Mesothelial cell of epicardium (in vitro differentiated cells): ENCODE measurements around the gene USP28. TPM values are rescaled to one million over a fixed set of nuclear protein-coding genes. Genes with fewer than 3 reads are reported as not detected.

Source experiments
- DNase-seq, 2 experiments: peaks; one replicate each; pipeline ENCODE4 v3.0.0; 2021; ENCODE audit warnings: low spot score in 2 of 2; ENCODE audit not compliant: unreplicated experiment in 2 of 2
- H3K27ac Mint-ChIP-seq: 2 replicates; pipeline ENCODE4 v1.8.0; 2021; ENCODE audit warnings: mixed read lengths
- H3K27me3 Mint-ChIP-seq: 2 replicates; pipeline ENCODE4 v1.8.0; 2021; ENCODE audit warnings: low read depth, mixed read lengths
- H3K36me3 Mint-ChIP-seq: 2 replicates; pipeline ENCODE4 v1.8.0; 2021; ENCODE audit warnings: mixed read lengths
- H3K4me1 Mint-ChIP-seq: 2 replicates; pipeline ENCODE4 v1.8.0; 2021; ENCODE audit warnings: mixed read lengths
- H3K4me3 Mint-ChIP-seq: 2 replicates; pipeline ENCODE4 v1.8.0; 2021; ENCODE audit warnings: mild to moderate bottlenecking, moderate library complexity, mixed read lengths
- H3K9me3 Mint-ChIP-seq: 2 replicates; pipeline ENCODE4 v1.8.0; 2021; ENCODE audit warnings: mixed read lengths
- CTCF ChIP-seq: fragments of 200-600 bp; sonication (generic); IDR thresholded peaks from one replicate; pipeline ENCODE4 v1.5.0; 2021; ENCODE audit warnings: antibody characterized with exemption; ENCODE audit not compliant: unreplicated experiment
- total RNA-seq: library from RNA; stranded (reverse); gene quantifications from 3 replicates; pipeline ENCODE4 v1.2.1, GENCODE V29; 2021

USP28 gene
- total RNA-seq, 1 donor from 2014 or later = 42.3 TPM

GRCh38 chr11:113781682-113782081 lies 93.7 kb downstream of the USP28 start:
- no peak for TF ChIP-seq CTCF
- no peak for DNase-seq
- H3K9me3 Mint-ChIP-seq = no peaks in the 10 kb centered on the region
- peaks cover 8% of the 10 kb centered on the region for H3K4me1 Mint-ChIP-seq
- H3K4me3 Mint-ChIP-seq = no peak overlapping the region
- H3K27ac Mint-ChIP-seq = no peak overlapping the region
- H3K36me3 Mint-ChIP-seq = no peaks in the 10 kb centered on the region
- H3K27me3 Mint-ChIP-seq = peaks cover 49% of the 10 kb centered on the region

- no peaks in the 10 kb centered on the region for H3K36me3 Mint-ChIP-seq
- no peak within 1 kb of the TSS for H3K27ac Mint-ChIP-seq
- H3K4me1 Mint-ChIP-seq = peaks cover 8% of the 10 kb centered on the region
- no peak within 1 kb of the TSS for H3K4me3 Mint-ChIP-seq
- DNase-seq = no peak
- H3K27me3 Mint-ChIP-seq = peaks cover 56% of the 10 kb centered on the region
- H3K9me3 Mint-ChIP-seq = no peaks in the 10 kb centered on the region
- TF ChIP-seq CTCF = no peak
Observed at GRCh38 chr11:113779496-113779895, 95.9 kb downstream of the USP28 start, which contains the start of gene CLDN25. Gene CLDN25, plus strand, starts transcription at chr11:113779796. Its CDS starts 0 bp downstream, at chr11:113779796.

- Mint-ChIP-seq H3K36me3 (no peaks in the 10 kb centered on the region), H3K27me3 (peaks cover 49% of the 10 kb centered on the region), H3K4me1 (peaks cover 10% of the 10 kb centered on the region), H3K4me3 (no peak overlapping the region), H3K9me3 (no peaks in the 10 kb centered on the region), H3K27ac (peak overlapping the region; percentile 86)
- no peak for TF ChIP-seq CTCF
- no peak for DNase-seq
Observed at GRCh38 chr11:113778111-113778910, 97.1 kb downstream of the USP28 start.

GRCh38 chr11:113774174-113774503 lies 101.2 kb downstream of the USP28 start:
- Mint-ChIP-seq H3K4me3 (peak overlapping the region; percentile 99), H3K9me3 (no peaks in the 10 kb centered on the region), H3K36me3 (peaks cover 3% of the 10 kb centered on the region), H3K4me1 (peaks cover 24% of the 10 kb centered on the region), H3K27ac (no peak overlapping the region), H3K27me3 (peaks cover 22% of the 10 kb centered on the region)
- DNase-seq = no peak
- TF ChIP-seq CTCF = no peak

- Mint-ChIP-seq H3K4me1 (peaks cover 24% of the 10 kb centered on the region), H3K4me3 (peak within 1 kb of the TSS; percentile 99), H3K27me3 (peaks cover 22% of the 10 kb centered on the region), H3K27ac (peak within 1 kb of the TSS; percentile 98), H3K36me3 (peaks cover 6% of the 10 kb centered on the region), H3K9me3 (no peaks in the 10 kb centered on the region)
- peak; percentile 80 for TF ChIP-seq CTCF
- peak; percentile 94 to 96 for DNase-seq
Observed at GRCh38 chr11:113773416-113774173, 101.8 kb downstream of the USP28 start, which contains the start of gene ZW10. Gene ZW10, minus strand, starts transcription at chr11:113773692. Its CDS starts 26 bp downstream, at chr11:113773666.
